Hematopoietic multipotent progenitor cell treated with erythropoietin and hydrocortisone succinate and interleukin-3 and kit ligand, for 8 days (in vitro differentiated cells): ENCODE data around the gene KAZN.

Source experiments
- DNase-seq: peaks from one replicate; pipeline ENCODE4 v3.0.0-alpha.2; 2015

KAZN gene

DNA sequence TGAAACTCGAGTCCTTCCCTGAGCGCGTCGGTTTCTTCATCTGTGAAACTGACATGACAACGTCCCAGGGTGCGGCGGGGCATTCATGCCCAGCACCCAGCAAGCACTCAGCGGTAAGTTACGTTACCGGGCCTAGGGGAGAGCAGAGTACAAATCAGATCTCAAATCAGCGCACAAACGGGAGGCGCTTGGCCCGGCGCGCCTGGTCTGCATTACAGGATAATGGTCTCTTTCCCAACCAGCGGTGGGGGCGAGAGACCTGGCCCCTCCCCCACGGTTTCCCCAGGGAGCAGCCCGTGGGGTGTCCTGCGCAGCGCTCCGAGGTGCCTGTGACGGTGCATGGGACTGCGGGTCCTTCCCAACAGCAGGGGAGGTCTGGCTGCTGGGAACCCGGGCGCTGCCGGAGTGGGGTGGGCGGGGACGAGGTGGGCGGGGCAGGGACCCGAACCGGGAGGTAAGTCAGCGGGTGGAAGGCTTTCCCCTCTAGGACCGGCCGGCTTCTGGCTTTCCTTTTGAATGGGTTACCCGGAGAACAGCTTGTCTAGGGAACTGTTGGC is 556.1 kb downstream of the KAZN start:
- DNase-seq: no peak

DNA sequence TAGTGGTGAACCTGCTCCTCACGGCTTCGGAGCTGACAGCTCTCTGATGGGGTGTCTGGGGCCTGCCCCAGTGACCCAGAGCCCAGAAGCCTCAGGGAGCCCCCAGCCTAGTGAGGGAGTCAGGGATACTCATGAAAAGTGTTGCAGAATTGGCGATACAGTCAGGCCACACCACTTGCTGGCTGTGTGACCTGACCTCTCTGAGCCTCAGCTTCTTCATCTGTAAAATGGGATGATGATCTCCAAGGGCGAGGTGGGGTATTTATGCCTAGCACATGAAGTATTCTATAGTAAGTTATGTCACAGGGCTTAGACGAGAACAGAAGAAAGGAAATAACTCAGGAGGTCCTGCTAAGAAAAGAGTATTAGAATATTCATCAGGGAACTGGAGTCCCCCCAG is 556.7 kb downstream of the KAZN start:
- DNase-seq: no peak

- no peak for DNase-seq
Observed at GRCh38 chr1:15155888-15156741, 557.6 kb downstream of the KAZN start.

DNA sequence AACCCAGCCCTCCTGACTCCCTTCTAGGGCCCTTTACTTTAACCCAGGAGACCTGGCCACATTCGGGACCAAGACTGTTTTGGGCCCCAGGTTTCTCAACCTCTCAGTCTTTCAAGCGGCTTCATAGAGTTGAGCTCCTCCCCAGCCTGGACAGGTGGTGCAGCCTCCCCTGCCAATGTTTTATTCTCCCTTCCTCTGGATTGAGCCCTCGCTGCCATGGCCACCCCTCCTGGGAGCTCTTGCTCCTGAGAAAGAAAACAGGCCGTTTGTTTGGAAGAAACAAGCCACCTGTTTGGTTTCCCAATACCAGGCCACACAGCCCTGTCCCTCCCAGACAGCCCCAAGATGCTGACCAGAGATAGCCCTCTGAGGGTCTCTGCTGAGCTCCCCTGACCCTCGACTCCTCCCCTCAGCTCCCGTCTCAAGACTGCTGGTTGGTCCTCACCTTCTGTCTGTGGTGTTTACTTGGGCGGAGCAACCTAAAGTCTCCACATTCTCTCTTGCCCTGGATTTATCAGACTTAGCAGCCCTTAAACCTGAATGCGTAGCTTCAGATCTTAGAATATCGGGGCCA is 558.4 kb downstream of the KAZN start:
- no peak for DNase-seq

GRCh38 chr1:15157524-15158399 is 559.3 kb downstream of the KAZN start:
- no peak for DNase-seq

- DNase-seq: no peak
Observed at GRCh38 chr1:15158506-15159165, 560.2 kb downstream of the KAZN start.

DNA sequence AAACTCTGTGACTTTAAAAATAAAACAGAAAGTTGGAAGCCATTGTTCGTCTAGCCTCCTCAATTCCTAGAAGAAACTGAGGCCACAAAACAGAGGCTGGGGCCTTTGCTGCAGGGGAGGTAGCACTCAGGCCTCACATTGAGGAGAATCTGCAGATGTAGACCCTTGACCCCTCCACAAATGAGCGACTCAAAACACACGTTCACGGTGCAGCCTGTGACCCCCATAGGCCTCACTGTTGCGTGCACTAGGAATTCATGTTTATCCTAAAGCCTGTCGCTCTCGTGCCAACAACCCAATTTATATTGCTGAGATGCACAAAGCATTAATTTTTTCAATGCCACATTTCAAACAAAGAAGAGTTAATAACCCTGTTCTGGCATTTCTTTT is 560.7 kb downstream of the KAZN start:
- DNase-seq: no peak

- no peak for DNase-seq
Observed at GRCh38 chr1:15160626-15161025, 562.1 kb downstream of the KAZN start.

GRCh38 chr1:15167386-15167785 is 568.9 kb downstream of the KAZN start:
- no peak for DNase-seq
